H1 (cell line): ENCODE measurements around the gene RMND1. TPM values are rescaled to one million over a fixed set of nuclear protein-coding genes. Genes with fewer than 3 reads are reported as not detected.

Experiments
- E2F6 ChIP-seq: IDR thresholded peaks from 2 replicates; pipeline ENCODE4 v1.6.1; 2012; ENCODE audit warnings: inconsistent platforms
- KDM4A ChIP-seq: IDR thresholded peaks from one replicate; pipeline ENCODE4 v1.7.1; 2012; ENCODE audit warnings: low read depth, mild to moderate bottlenecking, moderate library complexity, low read length, inconsistent platforms; ENCODE audit not compliant: severe bottlenecking
- NANOG ChIP-seq: IDR thresholded peaks from 2 replicates; pipeline ENCODE4 v1.6.1; 2011; ENCODE audit warnings: low read length, low read depth, mild to moderate bottlenecking, inconsistent platforms; ENCODE audit not compliant: insufficient read depth, poor library complexity, severe bottlenecking
- SAP30 ChIP-seq: fragments of 300-600 bp; sonication (generic); IDR thresholded peaks from 2 replicates; pipeline ENCODE4 v1.7.1; 2012; ENCODE audit warnings: low read length, moderate library complexity, mild to moderate bottlenecking, inconsistent platforms; ENCODE audit not compliant: insufficient read depth, insufficient replicate concordance
- ZNF274 ChIP-seq: IDR thresholded peaks from 2 replicates; pipeline ENCODE4 v1.7.0; 2012; ENCODE audit warnings: low read length, borderline replicate concordance; ENCODE audit errors: extremely low read depth
- polyA plus RNA-seq, 7 experiments: library from polyadenylated mRNA; depleted of rRNA in 3 of 7; stranded (reverse) in 5 of 7; unstranded in 2 of 7; fragments of >200 nt in 5 of 7; fragments of 200-250 nt in 2 of 7; gene quantifications; 1 replicate in 5 of 7; 2 replicates in 1 of 7; 4 replicates in 1 of 7; pipeline versions ENCODE4 v1.2.1 to v1.2.3, GENCODE V29; 2011 to 2013; ENCODE audit warnings: missing spikeins in 2 of 7, mixed read lengths in 2 of 7
- total RNA-seq: library from RNA; stranded (reverse); fragmentation: NEBNext Ultra II Directional; extraction: Animal tissue kit (Norgen Biotek cat#: 25700); gene quantifications from 2 replicates; pipeline ENCODE4 v1.2.1, GENCODE V29; 2021

The RMND1 gene
- total and polyA plus RNA-seq, 2 of the 8 experiments (the other 6 are each of a cell fraction or from before 2014, with no cell fraction given): 7.3 to 21.9 TPM

GRCh38 chr6:151374036-151374683 is 77.8 kb downstream of the RMND1 start (continued):
- no peak for TF ChIP-seq NANOG
- TF ChIP-seq SAP30: no peak
- no peak for TF ChIP-seq E2F6
- no peak for TF ChIP-seq KDM4A
- TF ChIP-seq ZNF274: no peak
- TF ChIP-seq, all 59 proteins: peak for 2
